Activated T-helper 1 cell treated with Interleukin-2 at 50 U/mL for 16 hours (primary cell): ENCODE measurements around the gene SIGLEC7.
A peak's percentile ranks its signal among the peaks of the same experiment; 100 is the strongest.

Experiments used
- DNase-seq: peaks from one replicate; pipeline ENCODE4 v3.0.0-alpha.2; 2020; ENCODE audit warnings: low read depth

The SIGLEC7 gene

DNA sequence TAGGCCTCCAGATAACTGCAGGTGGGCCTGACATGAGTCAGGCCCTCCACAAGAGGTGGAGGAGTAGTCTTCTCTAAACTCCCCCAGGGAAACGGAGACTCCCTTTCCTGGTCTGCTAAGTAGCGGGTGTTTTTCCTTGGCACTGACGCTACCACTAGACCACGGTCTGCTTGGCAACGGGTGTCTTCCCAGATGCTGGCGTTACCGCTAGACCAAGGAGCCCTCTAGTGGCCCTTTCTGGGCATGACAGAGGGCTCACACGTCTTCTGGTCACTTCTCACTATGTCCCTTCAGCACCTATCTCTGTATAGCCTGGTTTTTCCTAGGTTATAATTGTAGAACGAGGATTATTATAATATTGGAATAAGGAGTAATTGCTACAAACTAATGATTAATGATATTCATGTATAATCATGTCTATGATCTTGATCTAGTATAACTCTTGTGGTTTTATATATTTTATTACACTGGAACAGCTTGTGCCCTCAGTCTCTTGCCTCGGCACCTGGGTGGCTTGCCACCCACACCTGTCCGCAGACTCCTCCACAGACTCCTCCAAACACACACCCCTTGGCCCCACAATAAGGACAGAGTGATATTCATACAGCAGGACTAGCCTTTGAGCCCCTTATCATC is 27.3 kb downstream of the SIGLEC7 start:
- DNase-seq, result peak; percentile 47

DNA sequence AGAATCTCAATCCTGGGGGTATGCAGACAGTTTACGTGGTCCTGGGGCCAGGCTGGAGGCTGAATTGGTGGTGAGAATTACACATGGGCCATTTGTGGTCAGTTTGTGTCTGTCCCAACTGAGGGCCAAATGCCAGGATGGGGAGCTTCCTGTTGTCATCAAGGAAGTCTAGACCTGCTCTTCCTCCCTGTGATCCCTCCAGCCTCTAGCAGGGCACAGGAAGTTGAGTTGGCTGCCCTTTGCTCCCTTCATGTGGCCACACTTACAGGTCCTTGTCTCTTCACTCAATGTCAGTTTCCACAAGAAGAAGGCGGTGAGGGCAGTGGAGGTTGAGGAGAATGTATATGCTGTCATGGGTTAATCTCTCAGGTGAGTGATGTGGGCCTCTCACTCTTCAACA is 30.1 kb downstream of the SIGLEC7 start:
- no peak for DNase-seq

DNA sequence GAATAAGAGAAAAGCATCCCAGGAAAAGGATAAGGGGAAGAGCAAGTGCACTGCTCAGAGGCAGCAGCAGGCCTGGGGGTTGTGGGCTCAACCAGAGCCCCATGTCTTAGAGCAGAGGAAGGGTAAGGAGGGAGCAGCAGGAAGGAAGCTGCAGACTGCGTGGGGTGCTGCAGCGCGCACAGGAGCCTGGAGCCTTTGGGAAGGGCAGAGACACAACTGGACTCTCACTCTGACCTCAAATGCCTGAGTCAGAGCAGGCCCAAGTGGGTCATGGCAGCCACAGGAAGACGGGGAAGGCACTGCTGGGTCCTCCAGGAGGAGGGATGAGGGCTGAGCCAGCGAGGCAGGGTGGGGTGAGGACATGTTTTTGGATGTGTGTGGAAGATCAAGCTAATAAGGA is 31.6 kb downstream of the SIGLEC7 start:
- DNase-seq, result no peak

DNA sequence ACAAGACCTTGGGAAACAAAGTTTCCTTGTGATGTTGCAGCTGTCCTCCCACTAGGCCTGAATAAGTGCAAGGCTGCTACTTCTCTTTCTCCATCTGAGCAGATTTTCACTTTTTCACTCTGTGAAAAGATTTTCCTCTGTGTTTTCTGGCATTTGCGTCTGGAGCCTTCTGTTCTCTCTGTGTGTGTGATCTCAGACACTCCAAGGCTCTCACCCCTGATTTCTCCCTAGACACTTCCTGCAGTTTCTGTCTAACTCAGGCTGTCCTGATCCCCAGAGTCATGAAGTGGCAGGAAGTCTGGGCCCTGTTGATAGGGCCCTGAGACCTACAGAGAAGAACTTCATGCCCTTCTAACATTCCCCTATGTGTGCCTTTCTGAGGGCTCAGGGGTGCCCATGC is 37.2 kb downstream of the SIGLEC7 start:
- no peak for DNase-seq

DNA sequence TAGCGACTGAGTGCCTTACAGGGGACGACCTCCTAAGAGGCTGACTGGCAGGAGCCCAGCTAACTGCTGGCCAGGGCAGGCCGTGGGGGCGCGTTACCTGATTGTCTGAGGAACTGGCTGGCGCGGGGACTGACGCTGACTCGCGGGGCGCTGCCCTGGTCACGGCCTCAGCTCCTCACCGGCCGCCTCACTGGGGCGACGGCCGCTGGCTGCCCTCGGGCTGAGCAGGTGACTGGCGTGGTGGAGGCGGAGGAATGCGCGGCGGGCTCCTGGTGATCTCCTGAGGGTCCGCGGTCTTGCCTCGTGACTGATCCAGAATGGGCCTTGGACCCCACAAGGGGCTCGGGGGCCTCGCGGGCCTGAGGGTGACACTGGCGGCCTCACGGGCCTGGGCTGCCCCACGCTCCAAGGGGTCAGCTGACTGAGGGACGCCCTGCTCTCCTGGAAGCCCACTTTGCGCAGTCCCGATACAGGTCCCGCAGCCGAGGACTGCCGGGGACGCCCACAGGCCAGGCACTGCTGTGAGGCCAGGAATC is 39.3 kb downstream of the SIGLEC7 start:
- DNase-seq, result no peak

DNA sequence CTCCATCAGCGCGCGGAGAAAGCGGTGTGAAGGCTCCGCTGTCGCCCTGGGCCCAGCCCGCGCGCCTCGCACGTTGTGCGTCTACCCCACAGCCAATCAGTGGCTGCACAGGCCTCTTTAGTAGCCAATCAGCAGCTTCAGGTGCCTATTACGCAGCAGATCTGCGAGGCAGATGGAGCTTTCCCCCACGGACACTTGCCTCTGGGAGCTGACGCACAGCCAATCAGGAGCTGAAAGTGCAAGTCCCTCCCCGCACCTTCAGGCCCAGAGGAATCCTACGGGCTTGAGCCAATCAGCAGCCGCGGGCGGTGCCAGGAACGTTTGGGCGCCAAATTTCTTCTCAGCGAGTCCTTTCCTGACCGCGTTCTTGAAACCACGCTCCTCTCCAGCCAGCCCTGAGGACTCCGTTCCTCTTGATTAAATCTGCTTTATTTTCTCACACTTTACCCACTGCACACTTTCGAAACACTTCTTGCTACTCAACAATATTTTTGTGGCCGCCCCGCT is 39.9 kb downstream of the SIGLEC7 start:
- no peak for DNase-seq

DNA sequence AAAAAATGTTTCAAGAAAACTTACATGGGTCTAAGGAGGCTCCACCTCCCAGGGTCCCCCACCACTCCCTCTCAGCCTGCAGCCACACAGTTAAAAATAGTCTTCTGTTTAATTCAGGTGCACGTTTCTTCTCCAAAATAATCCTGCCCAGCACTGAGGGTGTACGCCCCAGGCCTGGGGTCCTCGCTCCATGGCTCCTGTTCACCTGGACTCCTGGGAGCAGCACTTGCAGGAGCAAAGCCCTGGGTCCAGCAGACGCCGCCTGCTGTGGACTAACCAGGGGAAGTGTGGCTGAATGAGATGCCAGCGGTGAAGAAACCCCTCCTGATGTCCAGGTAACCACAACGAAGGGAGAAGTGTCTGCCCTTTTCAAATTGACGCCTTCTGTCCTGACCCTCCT is 41.5 kb downstream of the SIGLEC7 start:
- no peak for DNase-seq

DNA sequence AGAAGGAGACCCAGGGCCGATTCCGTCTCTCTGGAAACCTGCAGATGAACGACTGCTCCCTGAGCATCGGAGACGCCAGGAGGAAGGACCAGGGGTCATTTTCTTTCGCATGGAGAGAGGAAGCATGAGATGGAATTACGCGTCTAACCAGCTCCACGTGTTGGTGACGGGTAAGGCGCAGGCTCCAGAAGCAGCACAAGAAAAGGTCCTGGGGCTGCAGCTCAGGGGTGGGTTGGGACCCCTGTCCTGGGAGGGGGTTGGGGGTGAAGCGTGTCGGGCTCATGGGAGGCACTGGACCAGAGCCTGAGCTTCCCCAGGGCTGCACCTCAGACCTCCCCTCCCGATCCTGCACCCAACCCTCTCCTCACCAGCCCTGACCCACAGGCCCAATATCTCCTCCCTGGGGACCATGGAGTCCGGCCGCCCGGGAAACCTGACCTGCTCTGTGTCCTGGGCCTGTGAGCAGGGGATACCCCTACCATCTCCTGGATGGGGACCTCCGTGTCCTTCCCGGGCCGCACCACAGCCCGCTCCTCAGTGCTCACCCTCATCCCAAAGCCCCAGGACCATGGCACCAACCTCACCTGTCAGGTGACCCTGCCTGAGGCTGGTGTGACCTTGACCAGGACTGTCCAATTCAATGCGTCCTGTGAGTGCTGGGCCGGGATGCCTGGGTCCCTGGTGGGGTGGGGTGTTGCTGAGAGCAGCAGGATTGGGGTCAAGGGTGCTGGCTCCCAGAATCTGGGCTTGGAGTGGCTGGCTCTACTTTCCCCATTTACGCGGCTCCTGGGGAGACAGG is 43.2 kb downstream of the SIGLEC7 start:
- DNase-seq, result no peak

DNA sequence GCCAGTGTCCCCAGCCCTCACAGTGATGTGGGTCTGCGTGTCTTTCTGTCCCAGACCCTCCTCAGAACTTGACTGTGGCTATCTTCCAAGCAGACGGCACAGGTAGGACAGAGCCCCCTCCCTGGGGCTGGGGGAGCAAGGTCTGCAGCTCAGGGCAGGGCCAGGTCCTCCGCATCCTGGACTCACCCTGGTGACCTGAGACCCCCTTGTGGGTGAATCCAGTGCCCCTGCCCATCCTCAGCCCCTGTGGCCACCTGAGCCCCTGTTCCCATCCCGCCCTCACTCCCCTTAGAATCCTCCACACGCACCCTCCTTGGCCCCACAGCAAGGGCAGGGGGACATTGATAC is 43.7 kb downstream of the SIGLEC7 start:
- no peak for DNase-seq

DNA sequence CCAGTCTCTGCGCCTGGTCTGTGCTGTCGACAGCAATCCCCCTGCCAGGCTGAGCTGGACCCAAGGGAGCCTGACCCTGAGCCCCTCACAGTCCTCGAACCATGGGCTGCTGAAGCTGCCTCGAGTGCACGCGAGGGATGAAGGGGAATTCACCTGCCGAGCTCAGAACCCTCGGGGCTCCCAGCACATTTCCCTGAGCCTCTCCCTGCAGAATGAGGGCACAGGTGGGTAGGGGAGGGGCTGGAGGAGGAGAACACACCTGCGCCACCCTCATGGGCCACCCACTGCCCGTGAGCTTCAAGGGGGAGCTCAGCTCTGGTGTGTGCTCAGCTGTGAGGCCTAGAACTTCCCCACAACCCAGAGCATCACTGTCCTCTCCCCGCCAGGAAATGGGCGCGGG is 44.2 kb downstream of the SIGLEC7 start:
- DNase-seq, result no peak

DNA sequence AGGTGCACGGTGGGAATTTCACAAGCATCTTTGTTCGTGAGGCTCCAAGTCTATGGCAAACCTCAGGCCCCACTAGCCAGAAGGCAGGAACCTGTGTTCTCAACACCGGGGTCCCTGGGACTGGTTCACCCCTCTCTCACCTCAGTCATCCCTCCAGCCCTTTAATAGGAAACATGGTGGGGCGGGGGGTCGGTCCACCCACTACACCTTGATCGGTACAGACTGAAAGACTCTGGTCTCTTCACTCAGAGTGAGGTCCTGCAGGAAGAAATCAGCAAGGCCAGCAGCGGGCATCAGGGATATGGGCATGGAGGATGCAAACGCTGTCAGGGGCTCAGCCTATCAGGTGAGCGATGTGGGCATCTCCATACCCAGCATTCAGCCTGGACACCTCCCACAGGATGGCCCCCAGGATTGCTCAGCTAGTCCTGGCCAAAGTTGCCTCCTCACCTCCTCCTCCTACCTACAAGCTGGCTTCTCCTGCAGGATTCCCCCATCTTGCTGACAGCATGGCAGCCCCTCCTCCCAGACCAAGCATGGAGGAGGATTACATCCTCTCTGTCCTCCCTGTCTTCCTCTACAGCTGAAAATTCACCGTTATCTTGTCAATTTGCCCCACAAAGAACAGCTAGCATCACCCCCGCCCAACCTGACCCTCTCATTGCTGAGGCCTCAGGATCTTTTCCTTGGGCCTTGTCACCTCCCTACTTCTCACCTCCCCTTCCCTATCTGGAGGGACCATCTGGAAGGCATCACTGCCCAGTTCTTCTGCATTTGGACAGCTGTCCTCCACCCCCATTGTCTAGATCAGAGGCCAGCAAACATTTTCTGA is 45.5 kb downstream of the SIGLEC7 start:
- no peak for DNase-seq

DNA sequence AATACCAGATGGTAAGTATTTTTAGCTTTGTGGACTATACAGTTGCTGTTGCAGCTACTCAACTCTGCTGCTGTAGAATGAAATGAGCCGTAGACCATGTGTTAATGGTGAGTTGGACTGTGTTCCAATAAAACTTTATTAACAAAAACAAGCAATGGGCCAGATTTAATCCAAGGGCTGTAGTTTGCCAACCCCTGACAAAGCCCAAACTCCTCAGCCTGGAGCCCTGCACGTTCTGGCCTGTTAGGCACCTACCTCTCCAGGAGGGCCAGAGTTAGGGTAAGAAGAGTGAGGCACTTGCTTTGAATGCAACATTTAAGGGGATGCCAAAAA is 46.1 kb downstream of the SIGLEC7 start:
- DNase-seq, result no peak

DNA sequence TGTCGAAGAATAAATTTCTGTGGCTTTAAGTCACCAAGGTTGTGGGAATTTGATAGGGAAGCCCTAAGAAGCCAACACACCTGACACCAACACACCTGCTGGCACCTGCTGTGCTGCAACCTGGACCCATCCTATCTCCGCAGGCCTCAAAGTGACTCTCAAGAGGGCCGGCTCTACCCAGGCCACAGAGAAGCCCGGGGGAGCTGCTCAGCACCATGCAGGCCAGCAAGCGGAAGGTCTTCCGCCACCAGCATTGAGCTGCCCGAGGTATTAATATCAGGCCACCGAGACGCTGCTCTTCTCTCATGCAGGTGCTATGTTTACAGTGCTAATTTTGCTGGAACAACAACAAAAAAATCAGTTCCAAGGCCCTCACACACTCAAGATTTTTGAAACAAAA is 50.6 kb downstream of the SIGLEC7 start:
- no peak for DNase-seq

DNA sequence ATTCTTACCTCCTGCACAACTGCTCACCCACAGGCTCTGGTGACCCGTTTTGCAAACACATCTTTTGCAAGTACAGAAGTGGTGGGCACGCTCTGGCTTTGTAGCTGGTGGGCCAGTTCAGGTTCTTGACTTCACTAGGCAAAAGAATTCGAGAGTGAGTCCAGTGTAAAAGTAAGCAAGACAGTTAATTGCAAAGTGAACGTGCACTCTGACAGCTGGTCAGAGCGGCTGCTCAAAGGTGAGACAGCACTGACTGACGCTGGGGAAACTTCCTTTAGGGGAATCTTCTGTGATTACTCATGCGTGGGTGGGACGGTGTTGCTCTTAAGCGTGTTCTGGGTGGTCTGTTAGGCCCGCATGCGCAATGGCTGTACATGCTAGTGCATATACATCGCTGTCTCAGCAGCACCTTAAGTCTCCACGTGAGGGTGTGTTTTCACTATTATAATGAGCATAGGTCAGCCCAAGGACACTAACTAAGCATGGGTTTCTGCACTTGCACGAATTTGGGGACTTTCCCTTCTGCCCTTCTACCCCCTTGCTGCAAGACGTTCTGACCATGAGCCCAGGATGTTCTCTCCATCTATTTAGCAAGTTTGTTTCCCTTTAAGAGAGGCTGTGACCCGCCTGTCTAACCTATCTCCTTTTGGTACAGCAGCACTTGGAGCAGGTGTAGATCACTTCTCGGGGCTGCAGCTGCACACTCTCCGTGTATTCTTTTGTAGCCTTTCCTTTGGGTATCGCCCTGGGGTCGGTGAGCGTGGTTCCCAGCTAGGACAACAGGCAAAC is 52.6 kb downstream of the SIGLEC7 start:
- DNase-seq, result no peak

DNA sequence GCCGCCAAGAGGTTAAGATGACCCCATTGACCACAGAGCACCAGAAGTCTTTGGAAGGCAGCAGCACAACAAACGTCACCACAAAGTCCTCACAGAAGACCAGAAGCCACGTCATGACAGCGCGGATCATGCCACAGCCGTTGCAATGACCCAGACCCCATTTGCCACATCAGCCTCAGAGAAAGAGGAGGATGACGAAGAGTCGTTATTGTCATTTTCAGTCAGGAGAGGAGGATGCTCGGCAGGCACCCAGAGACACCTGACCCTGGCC is 53.1 kb downstream of the SIGLEC7 start:
- DNase-seq, result no peak

DNA sequence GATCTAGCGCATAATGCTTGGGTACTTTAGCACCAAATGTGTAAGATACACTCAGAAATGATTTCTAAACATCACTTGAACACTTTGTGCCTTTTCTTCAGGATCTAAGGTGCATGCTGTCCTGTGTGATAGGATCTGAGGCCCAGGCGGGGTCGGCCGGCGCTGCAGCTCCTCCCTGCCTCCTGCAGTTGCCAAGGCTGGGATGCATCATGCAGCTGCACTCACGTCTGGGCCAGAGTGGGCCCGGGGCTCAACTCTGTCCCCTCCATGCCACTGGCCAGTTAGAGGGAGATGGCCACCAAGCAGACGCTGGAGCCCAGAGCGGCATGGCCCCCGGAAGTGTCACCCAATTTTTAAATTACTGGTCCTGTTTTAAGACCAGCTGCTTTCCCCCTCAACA is 53.5 kb downstream of the SIGLEC7 start:
- DNase-seq, result no peak

DNA sequence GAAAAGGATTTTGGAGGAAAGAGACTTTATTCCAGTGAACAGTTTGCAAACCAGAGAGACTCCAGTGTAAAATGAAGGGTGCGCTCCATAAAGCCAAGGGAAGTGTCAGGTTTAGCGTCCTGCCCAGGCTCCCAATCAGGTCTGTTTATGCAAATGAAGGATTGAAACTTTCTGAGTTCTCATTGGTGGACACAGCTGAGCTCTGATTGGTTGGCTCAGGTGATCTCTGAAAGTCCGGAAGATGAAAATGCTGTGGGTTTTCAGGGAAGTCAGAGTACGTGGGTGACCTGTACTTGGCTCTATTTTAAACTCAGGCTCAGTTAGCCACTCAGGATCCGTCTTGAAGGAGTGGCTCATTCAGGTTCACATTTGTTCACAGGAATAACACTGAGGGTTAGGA is 54.1 kb downstream of the SIGLEC7 start:
- DNase-seq, result no peak

DNA sequence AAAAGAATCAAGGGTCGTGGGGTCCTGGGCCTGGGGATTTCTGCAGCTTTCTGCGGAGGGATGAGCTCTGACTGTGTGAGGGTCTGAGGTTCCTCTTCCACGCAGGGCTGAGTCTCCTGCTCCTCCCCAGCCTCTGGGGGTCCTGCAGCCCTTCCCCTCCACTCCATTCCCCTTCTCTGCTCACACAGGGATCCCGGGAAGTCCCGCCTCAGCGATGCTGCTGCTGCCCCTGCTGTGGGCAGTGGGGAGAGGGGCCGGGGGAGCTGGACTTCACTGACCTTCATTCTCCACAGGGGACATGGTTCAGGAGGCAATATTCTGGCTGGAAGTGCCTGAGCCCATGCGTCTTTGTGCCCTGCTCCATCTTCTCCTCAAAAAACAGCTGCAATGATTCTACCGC is 56.5 kb downstream of the SIGLEC7 start:
- no peak for DNase-seq

DNA sequence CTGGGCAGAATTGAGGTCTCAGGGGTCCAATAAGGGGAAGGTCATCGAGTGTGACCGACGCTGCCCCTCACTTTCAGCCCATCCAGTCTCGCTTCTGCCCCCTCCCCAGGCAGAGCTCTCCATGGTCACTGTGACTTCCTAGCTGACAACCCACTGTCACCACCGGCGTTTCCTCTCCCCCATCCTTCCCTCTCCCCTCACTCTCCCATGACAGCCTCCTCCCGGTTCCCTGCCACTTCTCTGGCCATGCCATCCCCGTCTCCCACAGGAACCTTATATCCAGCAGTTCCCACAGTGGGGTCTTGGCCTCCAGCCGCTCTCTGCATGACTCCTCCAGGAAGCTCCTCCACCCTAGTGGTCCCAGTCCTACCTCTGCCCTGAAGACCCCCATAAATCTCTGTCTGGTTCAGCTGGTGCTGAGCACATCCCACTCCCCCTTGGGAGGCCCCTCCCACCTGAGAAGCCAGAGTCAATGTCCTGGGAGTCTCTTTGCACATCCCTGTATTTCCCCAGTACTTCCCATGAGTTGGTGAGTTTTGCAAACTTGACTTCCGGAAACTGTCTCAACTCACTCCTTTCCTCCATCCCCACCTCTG is 58.1 kb downstream of the SIGLEC7 start:
- DNase-seq, result no peak

DNA sequence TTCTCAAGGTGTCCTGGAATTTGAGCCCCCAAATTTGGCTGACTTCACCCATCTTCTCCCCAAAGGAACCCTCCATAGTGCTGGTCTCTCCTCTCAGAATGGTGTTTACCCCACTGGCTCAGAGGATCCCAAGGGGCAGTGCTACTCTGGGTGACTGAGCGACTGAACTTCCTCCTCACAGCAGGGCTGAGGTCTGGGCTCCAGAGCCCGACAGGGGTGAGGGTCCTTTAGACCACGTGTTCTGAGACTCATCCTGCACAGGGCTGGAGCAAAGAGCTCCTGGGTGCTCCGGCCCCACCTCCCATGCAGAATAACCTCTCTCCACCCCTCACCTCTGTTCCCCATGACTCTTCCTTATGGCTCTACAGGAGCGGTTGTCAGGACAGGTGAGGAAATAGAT is 59.6 kb downstream of the SIGLEC7 start:
- DNase-seq, result no peak
